ENCODE results near the gene CCNJL. TPM values are rescaled to one million over a fixed set of nuclear protein-coding genes. Genes with fewer than 3 reads are reported as not detected.
A peak's percentile ranks its signal among the peaks of the same experiment; 100 is the strongest.

CCNJL gene
- total and polyA plus RNA-seq, 12 donors, result 2.9 to 20.8 (median 6.4) TPM

DNA sequence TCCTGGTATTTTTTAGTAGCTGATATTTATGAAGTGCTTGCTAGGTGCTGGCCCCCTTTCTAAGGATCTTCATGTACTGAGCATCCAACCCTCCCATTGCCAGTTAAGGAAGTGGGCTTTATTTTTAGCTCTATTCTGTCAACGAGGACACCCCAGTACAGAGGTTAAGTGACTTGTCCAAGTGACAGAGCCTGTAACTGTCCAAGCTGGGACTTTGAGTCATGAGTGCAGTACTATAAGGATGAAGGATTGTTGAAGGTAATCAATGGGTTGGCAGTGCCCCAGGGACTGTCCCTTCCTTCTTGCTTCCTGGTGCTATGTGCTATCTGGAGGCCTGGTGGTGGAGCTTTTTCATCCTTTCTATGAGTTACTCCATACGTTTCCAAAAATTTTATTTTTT lies 101.0 kb downstream of the CCNJL start:
- intact Hi-C loops (cut with DNase I), result no loop called here
- TF ChIP-seq, protein P1, sequence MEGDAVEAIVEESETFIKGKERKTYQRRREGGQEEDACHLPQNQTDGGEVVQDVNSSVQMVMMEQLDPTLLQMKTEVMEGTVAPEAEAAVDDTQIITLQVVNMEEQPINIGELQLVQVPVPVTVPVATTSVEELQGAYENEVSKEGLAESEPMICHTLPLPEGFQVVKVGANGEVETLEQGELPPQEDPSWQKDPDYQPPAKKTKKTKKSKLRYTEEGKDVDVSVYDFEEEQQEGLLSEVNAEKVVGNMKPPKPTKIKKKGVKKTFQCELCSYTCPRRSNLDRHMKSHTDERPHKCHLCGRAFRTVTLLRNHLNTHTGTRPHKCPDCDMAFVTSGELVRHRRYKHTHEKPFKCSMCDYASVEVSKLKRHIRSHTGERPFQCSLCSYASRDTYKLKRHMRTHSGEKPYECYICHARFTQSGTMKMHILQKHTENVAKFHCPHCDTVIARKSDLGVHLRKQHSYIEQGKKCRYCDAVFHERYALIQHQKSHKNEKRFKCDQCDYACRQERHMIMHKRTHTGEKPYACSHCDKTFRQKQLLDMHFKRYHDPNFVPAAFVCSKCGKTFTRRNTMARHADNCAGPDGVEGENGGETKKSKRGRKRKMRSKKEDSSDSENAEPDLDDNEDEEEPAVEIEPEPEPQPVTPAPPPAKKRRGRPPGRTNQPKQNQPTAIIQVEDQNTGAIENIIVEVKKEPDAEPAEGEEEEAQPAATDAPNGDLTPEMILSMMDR (IDR thresholded peaks at IDR 0.05), result no peak
- 34 to 43% methylated on average over 2 of the region's 2 CpGs for WGBS, 2 donors
- Histone ChIP-seq H3K9me3 (no peaks in the 10 kb centered on the region), H3K27me3 (no peaks in the 10 kb centered on the region), H3K4me3 (no peak overlapping the region), H3K27ac (no peak overlapping the region), H3K4me1 (peaks cover 0 to 5% (median 0%) of the 10 kb centered on the region in 9 donors), H3K36me3 (no peaks in the 10 kb centered on the region)
- ATAC-seq, result peak; percentile 28 to 92 (median 68)
- no peak for DNase-seq

DNA sequence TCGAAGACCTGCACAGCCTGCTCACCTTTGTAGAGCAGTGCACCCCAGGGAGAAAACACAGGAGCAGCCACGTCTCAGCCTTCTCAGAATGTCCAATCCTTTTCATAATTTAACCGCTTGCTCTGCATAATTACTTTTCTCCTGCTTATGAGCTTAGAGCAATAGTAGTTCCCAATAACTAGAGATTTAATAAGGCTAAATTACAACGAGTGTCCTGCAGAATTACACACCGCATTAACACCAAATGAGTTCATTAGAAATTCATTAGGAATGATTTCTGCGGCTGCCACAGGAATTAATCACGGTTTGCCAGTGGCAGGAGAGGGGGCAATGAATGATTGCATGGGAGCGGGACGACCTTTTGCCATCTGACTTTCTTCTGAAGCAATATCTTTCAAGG lies 101.8 kb downstream of the CCNJL start:
- no peaks in the 10 kb centered on the region for H3K36me3 ChIP-seq
- no peak for ATAC-seq
- peaks cover 0 to 5% (median 0%) of the 10 kb centered on the region in 9 donors for H3K4me1 ChIP-seq
- TF ChIP-seq, protein P1 (IDR thresholded peaks at IDR 0.05), result no peak
- intact Hi-C loops (cut with DNase I), result no loop called here
- H3K9me3 ChIP-seq, result no peaks in the 10 kb centered on the region
- no peak overlapping the region for H3K4me3 ChIP-seq
- no peak overlapping the region for H3K27ac ChIP-seq
- no peak for DNase-seq
- WGBS, 2 donors, result 86 to 93% methylated on average over 9 of the region's 9 CpGs
- no peaks in the 10 kb centered on the region for H3K27me3 ChIP-seq

DNA sequence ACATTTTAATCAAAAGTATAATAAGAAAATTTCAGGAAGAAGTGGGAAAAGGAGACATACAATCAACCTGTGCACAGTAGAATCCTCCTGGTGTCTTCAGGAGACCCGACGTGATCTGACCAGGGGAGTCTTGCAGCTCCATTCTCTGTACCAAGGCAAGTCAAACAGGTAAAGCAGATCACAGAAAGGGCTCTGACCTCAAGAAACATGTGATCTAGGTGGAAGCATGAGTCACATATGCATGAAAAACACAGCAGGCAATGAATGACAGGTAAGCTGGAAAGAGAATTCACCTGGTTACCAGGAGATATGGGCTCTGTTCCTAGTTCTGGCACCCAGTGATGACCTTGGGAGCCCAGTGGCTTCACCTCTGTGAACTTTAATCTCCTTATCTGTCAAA lies 102.4 kb downstream of the CCNJL start:
- no peak for DNase-seq
- H3K9me3 ChIP-seq, result no peaks in the 10 kb centered on the region
- no peak for ATAC-seq
- no peak overlapping the region for H3K4me3 ChIP-seq
- WGBS, 2 donors, result 92% methylated on average over 2 of the region's 2 CpGs
- no peaks in the 10 kb centered on the region for H3K36me3 ChIP-seq
- intact Hi-C loops (cut with DNase I), result loop anchor here in 1 of 10 donors (10.0 kb wide), 1 partner anchor 185 kb away; no protein-coding TSS in a partner anchor
- H3K27ac ChIP-seq, result no peak overlapping the region
- no peaks in the 10 kb centered on the region for H3K27me3 ChIP-seq
- H3K4me1 ChIP-seq, result peaks cover 0 to 5% (median 0%) of the 10 kb centered on the region in 9 donors
- TF ChIP-seq, protein P1 (IDR thresholded peaks at IDR 0.05), result no peak

DNA sequence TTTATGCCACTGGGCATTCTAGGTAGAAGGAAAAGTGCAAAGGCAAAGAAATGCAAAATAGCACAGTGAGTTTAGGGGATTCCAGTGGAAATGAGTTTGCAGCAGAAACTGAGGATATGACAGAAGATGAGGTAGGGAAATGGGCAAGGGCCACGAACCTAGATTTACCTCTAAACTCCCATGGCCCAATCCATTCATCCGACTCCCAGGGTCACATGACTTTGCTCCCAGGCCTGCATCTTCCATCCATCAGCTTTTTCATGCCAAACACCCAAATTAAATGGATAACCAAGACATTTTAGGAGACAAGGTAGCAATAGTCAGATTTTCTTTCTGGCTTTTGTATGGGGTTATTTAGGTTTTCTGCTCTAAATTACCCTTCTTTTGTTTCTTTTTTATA lies 105.3 kb downstream of the CCNJL start:
- 79 to 81% methylated on average over 2 of the region's 2 CpGs for WGBS, 2 donors
- peaks cover 0 to 5% (median 0%) of the 10 kb centered on the region in 9 donors for H3K4me1 ChIP-seq
- H3K27me3 ChIP-seq, result no peaks in the 10 kb centered on the region
- no peaks in the 10 kb centered on the region for H3K36me3 ChIP-seq
- no peak for DNase-seq
- no peak overlapping the region for H3K27ac ChIP-seq
- intact Hi-C loops (cut with DNase I), result loop anchor here in 1 of 10 donors (10.0 kb wide), 1 partner anchor 182 kb away; no protein-coding TSS in a partner anchor
- no peak for ATAC-seq
- H3K4me3 ChIP-seq, result no peak overlapping the region
- TF ChIP-seq, protein P1 (IDR thresholded peaks at IDR 0.05), result no peak
- H3K9me3 ChIP-seq, result no peaks in the 10 kb centered on the region

Other genes starting within 250 kb of the CCNJL start
- 10 to 100 TPM in 9 of 10 donors, 1 to 10 TPM in 1; 8.2 to 14.7 (median 12.4) TPM for gene PWWP2A, start 193.1 kb downstream of the CCNJL start, total RNA-seq
- gene PWWP2A, start 193.1 kb downstream of the CCNJL start, polyA plus RNA-seq, result 1 to 10 TPM; 4.5 to 9.8 TPM
- gene FABP6, start 83.1 kb downstream of the CCNJL start, total RNA-seq, result 1 to 10 TPM in 9 of 10 donors, under 1 TPM in 1; 0.88 to 5.2 (median 1.4) TPM
- gene FABP6, start 83.1 kb downstream of the CCNJL start, polyA plus RNA-seq, result 1 to 10 TPM in 1 of 2 donors, under 1 TPM in 1; 0.13 to 5.9 TPM
- 1 to 10 TPM in 6 of 10 donors, under 1 TPM in 4; 0.40 to 1.6 (median 1.1) TPM for gene C1QTNF2, start 58.1 kb upstream of the CCNJL start, total RNA-seq
- 1 to 10 TPM in 1 of 2 donors, under 1 TPM in 1; 0.97 to 1.5 TPM for gene C1QTNF2, start 58.1 kb upstream of the CCNJL start, polyA plus RNA-seq
- gene FAM200C, start 87.5 kb upstream of the CCNJL start, total RNA-seq, result 1 to 10 TPM; 2.3 to 4.5 (median 3.6) TPM
- 1 to 10 TPM; 1.7 to 8.6 TPM for gene FAM200C, start 87.5 kb upstream of the CCNJL start, polyA plus RNA-seq
- 10 to 100 TPM; 32.7 to 62.4 (median 44.3) TPM for gene SLU7, start 106.5 kb upstream of the CCNJL start, total RNA-seq
- gene SLU7, start 106.5 kb upstream of the CCNJL start, polyA plus RNA-seq, result 10 to 100 TPM; 19.2 to 38.4 TPM
- 10 to 100 TPM in 1 of 10 donors, 1 to 10 TPM in 4, under 1 TPM in 4, not detected in 1; 0.32 to 17.5 (median 1.4) TPM for gene PTTG1, start 109.3 kb upstream of the CCNJL start, total RNA-seq
- 1 to 10 TPM; 2.6 to 8.7 TPM for gene PTTG1, start 109.3 kb upstream of the CCNJL start, polyA plus RNA-seq

Data from heart right ventricle (tissue), 16 donors.